ENCODE results near the gene AP1G1. TPM values are rescaled to one million over a fixed set of nuclear protein-coding genes. Genes with fewer than 3 reads are reported as not detected.
A peak's percentile ranks its signal among the peaks of the same experiment; 100 is the strongest.

AP1G1 gene
- total and polyA plus RNA-seq, 8 donors, result 67.0 to 100 (median 79.1) TPM

- TF ChIP-seq, protein P1, sequence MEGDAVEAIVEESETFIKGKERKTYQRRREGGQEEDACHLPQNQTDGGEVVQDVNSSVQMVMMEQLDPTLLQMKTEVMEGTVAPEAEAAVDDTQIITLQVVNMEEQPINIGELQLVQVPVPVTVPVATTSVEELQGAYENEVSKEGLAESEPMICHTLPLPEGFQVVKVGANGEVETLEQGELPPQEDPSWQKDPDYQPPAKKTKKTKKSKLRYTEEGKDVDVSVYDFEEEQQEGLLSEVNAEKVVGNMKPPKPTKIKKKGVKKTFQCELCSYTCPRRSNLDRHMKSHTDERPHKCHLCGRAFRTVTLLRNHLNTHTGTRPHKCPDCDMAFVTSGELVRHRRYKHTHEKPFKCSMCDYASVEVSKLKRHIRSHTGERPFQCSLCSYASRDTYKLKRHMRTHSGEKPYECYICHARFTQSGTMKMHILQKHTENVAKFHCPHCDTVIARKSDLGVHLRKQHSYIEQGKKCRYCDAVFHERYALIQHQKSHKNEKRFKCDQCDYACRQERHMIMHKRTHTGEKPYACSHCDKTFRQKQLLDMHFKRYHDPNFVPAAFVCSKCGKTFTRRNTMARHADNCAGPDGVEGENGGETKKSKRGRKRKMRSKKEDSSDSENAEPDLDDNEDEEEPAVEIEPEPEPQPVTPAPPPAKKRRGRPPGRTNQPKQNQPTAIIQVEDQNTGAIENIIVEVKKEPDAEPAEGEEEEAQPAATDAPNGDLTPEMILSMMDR (IDR thresholded peaks at IDR 0.05), result no peak
- Histone ChIP-seq H3K4me3 (no peak overlapping the region), H3K27me3 (no peaks in the 10 kb centered on the region), H3K36me3 (peaks cover 0 to 78% of the 10 kb centered on the region in 2 donors), H3K27ac (no peak overlapping the region), H3K4me1 (peaks cover 0 to 4% of the 10 kb centered on the region in 2 donors), H3K9me3 (no peaks in the 10 kb centered on the region)
- intact Hi-C loops (cut with DNase I), result no loop called here
- DNase-seq (no peak), ATAC-seq (no peak)
Measured at GRCh38 chr16:71852561-71852960, 43.9 kb upstream of the AP1G1 start.

GRCh38 chr16:71852158-71852557 lies 43.5 kb upstream of the AP1G1 start:
- Histone ChIP-seq H3K27ac (no peak overlapping the region), H3K9me3 (no peaks in the 10 kb centered on the region), H3K27me3 (no peaks in the 10 kb centered on the region), H3K36me3 (peaks cover 0 to 78% of the 10 kb centered on the region in 2 donors), H3K4me3 (no peak overlapping the region), H3K4me1 (peaks cover 2 to 8% of the 10 kb centered on the region in 2 donors)
- DNase-seq, result no peak
- ATAC-seq, result no peak
- TF ChIP-seq, protein P1 (IDR thresholded peaks at IDR 0.05), result no peak
- intact Hi-C loops (cut with DNase I), result no loop called here

- intact Hi-C loops (cut with DNase I), result no loop called here
- TF ChIP-seq, protein P1 (IDR thresholded peaks at IDR 0.05), result no peak
- Histone ChIP-seq H3K9me3 (no peaks in the 10 kb centered on the region), H3K27ac (no peak overlapping the region), H3K4me1 (peaks cover 6 to 12% of the 10 kb centered on the region in 2 donors), H3K36me3 (peaks cover 0 to 78% of the 10 kb centered on the region in 2 donors), H3K27me3 (no peaks in the 10 kb centered on the region), H3K4me3 (no peak overlapping the region)
- DNase-seq (no peak), ATAC-seq (no peak)
Measured at GRCh38 chr16:71851746-71852145, 43.1 kb upstream of the AP1G1 start.

GRCh38 chr16:71848622-71849021 lies 40.0 kb upstream of the AP1G1 start:
- Histone ChIP-seq H3K36me3 (peaks cover 0 to 59% of the 10 kb centered on the region in 2 donors), H3K9me3 (no peaks in the 10 kb centered on the region), H3K27me3 (no peaks in the 10 kb centered on the region), H3K4me3 (no peak overlapping the region), H3K4me1 (peaks cover 7 to 20% of the 10 kb centered on the region in 2 donors), H3K27ac (no peak overlapping the region)
- intact Hi-C loops (cut with DNase I), result no loop called here
- TF ChIP-seq, protein P1 (IDR thresholded peaks at IDR 0.05), result no peak
- no peak for DNase-seq
- no peak for ATAC-seq

GRCh38 chr16:71847096-71847495 lies 38.5 kb upstream of the AP1G1 start:
- peak overlapping the region in 1 of 2 donors; percentile 89 for H3K4me3 ChIP-seq
- TF ChIP-seq, protein P1 (IDR thresholded peaks at IDR 0.05), result no peak
- H3K27ac ChIP-seq, result no peak overlapping the region
- peaks cover 7 to 20% of the 10 kb centered on the region in 2 donors for H3K4me1 ChIP-seq
- intact Hi-C loops (cut with DNase I), result no loop called here
- no peaks in the 10 kb centered on the region for H3K9me3 ChIP-seq
- H3K27me3 ChIP-seq, result no peaks in the 10 kb centered on the region
- DNase-seq, result no peak
- peaks cover 0 to 44% of the 10 kb centered on the region in 2 donors for H3K36me3 ChIP-seq
- no peak for ATAC-seq

All from left lung (tissue), 10 donors.